ENCODE measurements around the gene GLCCI1.

Gene GLCCI1

GRCh38 chr7:7920056-7920455 is 48.5 kb upstream of the GLCCI1 start (continued):
- TF ChIP-seq CSRNP3 (CRISPR knock-in tag; IDR thresholded peaks at IDR 0.05) (no peak), ESRRG (CRISPR knock-in tag; IDR thresholded peaks at IDR 0.05) (no peak), RARB (CRISPR knock-in tag; IDR thresholded peaks at IDR 0.05) (no peak), CSDC2 (CRISPR knock-in tag; IDR thresholded peaks at IDR 0.05) (no peak), ZNF565 (CRISPR knock-in tag; conservative IDR thresholded peaks at IDR 0.05; ENCODE audit: low read depth) (no peak), OSR1 (CRISPR knock-in tag; IDR thresholded peaks at IDR 0.05) (no peak), PATZ1 (CRISPR knock-in tag; IDR thresholded peaks at IDR 0.05; ENCODE audit: borderline replicate concordance) (no peak), ARNTL (CRISPR knock-in tag; IDR thresholded peaks at IDR 0.05; ENCODE audit: borderline replicate concordance, low read depth) (no peak), ZNF70 (CRISPR knock-in tag; IDR thresholded peaks at IDR 0.05) (no peak), ZC3H10 (CRISPR knock-in tag; IDR thresholded peaks at IDR 0.05) (no peak), GLIS3 (CRISPR knock-in tag; IDR thresholded peaks at IDR 0.05) (no peak)

DNA sequence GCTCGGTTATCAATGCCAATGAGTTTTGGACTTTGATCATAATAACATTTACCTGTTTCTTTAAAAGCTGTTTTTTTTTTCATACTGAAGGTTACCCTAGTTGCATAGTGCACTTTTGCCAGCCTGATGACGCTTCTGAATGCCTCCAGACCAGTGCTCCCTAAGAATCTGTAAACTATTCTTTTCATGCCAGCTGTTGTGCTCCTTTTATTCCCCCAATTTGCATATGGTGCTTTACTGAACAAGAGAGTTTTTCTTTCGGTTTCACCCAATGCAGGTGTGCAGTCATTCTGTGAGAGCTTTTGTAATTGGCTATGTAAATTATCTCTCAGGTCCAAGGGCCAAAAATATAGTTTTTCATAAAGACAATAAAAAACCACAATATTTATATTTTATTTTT is 48.1 kb upstream of the GLCCI1 start:
- no peak for ATAC-seq
- TF ChIP-seq PPARA (CRISPR knock-in tag; IDR thresholded peaks at IDR 0.05; ENCODE audit: borderline replicate concordance), result no peak
- no peak for TF ChIP-seq PATZ1 (CRISPR knock-in tag; IDR thresholded peaks at IDR 0.05; ENCODE audit: borderline replicate concordance)

DNA sequence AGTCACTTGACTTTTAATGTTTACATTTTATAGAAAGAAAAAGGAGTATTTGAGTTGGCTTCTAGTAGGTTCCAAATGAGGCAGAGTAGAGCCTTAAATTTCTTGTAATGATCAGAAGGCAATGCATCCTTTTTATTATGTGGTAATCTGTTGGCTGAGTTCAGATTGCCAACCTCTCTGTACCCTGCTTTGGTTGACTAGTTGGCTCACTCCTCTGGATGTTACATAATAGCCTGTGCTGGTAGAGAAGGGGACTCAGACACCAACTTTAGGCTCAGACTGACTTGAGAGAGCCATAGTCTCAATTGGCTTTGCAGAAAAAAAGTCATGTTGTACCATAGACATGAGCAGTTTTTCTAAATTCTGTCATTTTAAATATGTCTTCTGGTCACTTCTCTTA is 46.8 kb upstream of the GLCCI1 start:
- ATAC-seq, result no peak
- no peak for TF ChIP-seq ESRRG (CRISPR knock-in tag; IDR thresholded peaks at IDR 0.05)
- no peak for TF ChIP-seq ZNF70 (CRISPR knock-in tag; IDR thresholded peaks at IDR 0.05)
- TF ChIP-seq PPARA (CRISPR knock-in tag; IDR thresholded peaks at IDR 0.05; ENCODE audit: borderline replicate concordance), result no peak
- no peak for TF ChIP-seq TCF4 (CRISPR knock-in tag; IDR thresholded peaks at IDR 0.05; ENCODE audit: borderline replicate concordance)
- no peak for TF ChIP-seq BACH2 (CRISPR knock-in tag; IDR thresholded peaks at IDR 0.05; ENCODE audit: borderline replicate concordance)
- TF ChIP-seq, protein P1, sequence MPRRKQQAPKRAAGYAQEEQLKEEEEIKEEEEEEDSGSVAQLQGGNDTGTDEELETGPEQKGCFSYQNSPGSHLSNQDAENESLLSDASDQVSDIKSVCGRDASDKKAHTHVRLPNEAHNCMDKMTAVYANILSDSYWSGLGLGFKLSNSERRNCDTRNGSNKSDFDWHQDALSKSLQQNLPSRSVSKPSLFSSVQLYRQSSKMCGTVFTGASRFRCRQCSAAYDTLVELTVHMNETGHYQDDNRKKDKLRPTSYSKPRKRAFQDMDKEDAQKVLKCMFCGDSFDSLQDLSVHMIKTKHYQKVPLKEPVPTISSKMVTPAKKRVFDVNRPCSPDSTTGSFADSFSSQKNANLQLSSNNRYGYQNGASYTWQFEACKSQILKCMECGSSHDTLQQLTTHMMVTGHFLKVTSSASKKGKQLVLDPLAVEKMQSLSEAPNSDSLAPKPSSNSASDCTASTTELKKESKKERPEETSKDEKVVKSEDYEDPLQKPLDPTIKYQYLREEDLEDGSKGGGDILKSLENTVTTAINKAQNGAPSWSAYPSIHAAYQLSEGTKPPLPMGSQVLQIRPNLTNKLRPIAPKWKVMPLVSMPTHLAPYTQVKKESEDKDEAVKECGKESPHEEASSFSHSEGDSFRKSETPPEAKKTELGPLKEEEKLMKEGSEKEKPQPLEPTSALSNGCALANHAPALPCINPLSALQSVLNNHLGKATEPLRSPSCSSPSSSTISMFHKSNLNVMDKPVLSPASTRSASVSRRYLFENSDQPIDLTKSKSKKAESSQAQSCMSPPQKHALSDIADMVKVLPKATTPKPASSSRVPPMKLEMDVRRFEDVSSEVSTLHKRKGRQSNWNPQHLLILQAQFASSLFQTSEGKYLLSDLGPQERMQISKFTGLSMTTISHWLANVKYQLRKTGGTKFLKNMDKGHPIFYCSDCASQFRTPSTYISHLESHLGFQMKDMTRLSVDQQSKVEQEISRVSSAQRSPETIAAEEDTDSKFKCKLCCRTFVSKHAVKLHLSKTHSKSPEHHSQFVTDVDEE (CRISPR knock-in tag; IDR thresholded peaks at IDR 0.05), result no peak
- no peak for TF ChIP-seq ZFP3 (CRISPR knock-in tag; IDR thresholded peaks at IDR 0.05)
- TF ChIP-seq ARNTL (CRISPR knock-in tag; IDR thresholded peaks at IDR 0.05; ENCODE audit: borderline replicate concordance, low read depth), result no peak
- TF ChIP-seq GLIS3 (CRISPR knock-in tag; IDR thresholded peaks at IDR 0.05), result no peak
- TF ChIP-seq OSR1 (CRISPR knock-in tag; IDR thresholded peaks at IDR 0.05), result no peak
- TF ChIP-seq CSRNP3 (CRISPR knock-in tag; IDR thresholded peaks at IDR 0.05), result no peak
- no peak for TF ChIP-seq POU6F1 (CRISPR knock-in tag; IDR thresholded peaks at IDR 0.05; ENCODE audit: borderline replicate concordance, low read depth)
- no peak for TF ChIP-seq ZNF565 (CRISPR knock-in tag; conservative IDR thresholded peaks at IDR 0.05; ENCODE audit: low read depth)
- no peak for TF ChIP-seq CSDC2 (CRISPR knock-in tag; IDR thresholded peaks at IDR 0.05)
- no peak for TF ChIP-seq ZC3H10 (CRISPR knock-in tag; IDR thresholded peaks at IDR 0.05)
- TF ChIP-seq TOX (CRISPR knock-in tag; IDR thresholded peaks at IDR 0.05; ENCODE audit: borderline replicate concordance), result no peak
- no peak for TF ChIP-seq ISL1 (CRISPR knock-in tag; IDR thresholded peaks at IDR 0.05)
- TF ChIP-seq ZFP30 (CRISPR knock-in tag; IDR thresholded peaks at IDR 0.05), result no peak
- no peak for TF ChIP-seq RARB (CRISPR knock-in tag; IDR thresholded peaks at IDR 0.05)

All from SK-N-SH treated with all-trans-retinoic acid at 6 μM for 48 hours (cell line).